K562 (cell line): Measurements from ENCODE around the gene PDE8A. TPM values are rescaled to one million over a fixed set of nuclear protein-coding genes. Genes with fewer than 3 reads are reported as not detected.

Source experiments
- ATAC-seq: fragments of 200-7000 bp; cut with Tn5 transposase; 3 replicates; pipeline ENCODE4 v1.9.1; 2020; ENCODE audit warnings: moderate library complexity
- BruUV-seq: library from RNA; stranded (reverse); fragments of 400-500 nt; replicated peaks from 2 replicates; lab custom pipeline; 2021; lab: Mats Ljungman, UMichigan
- CTCF ChIA-PET: fragments of 300-600 bp; formaldehyde crosslinking; extraction: SDS; loops from one replicate; lab custom pipeline; 2021; ENCODE audit warnings: low intra/inter-chr PET ratio; lab: Yijun Ruan, JAX
- POLR2A ChIA-PET: fragments of 300-600, 350-650 bp; sonication (Branson Sonifier 250); formaldehyde crosslinking; extraction: SDS; loops from one replicate; lab custom pipeline; 2021; ENCODE audit warnings: antibody characterized with exemption, inconsistent platforms; lab: Yijun Ruan, JAX
- DNase-seq, 4 experiments: peaks; one replicate each; pipeline versions ENCODE4 v3.0.0 to v3.0.0-alpha.2; 2011 to 2018; ENCODE audit warnings: low spot score in 3 of 4, mixed read lengths in 3 of 4; ENCODE audit errors: extremely low read depth in 1 of 4
- FAIRE-seq: peaks from 2 replicates; lab custom pipeline; 2011; peaks lifted over from hg19 to GRCh38; lab: Jason Lieb, UNC
- H2AFZ ChIP-seq: 2 replicates; pipeline ENCODE4 v1.6.0; 2011; ENCODE audit warnings: low read depth, low read length, control low read depth, inconsistent platforms
- H3K27ac ChIP-seq: fragments of 200-600 bp; 3 replicates; pipeline ENCODE4 v1.8.0; 2011; ENCODE audit warnings: low read depth, mild to moderate bottlenecking, control low read depth, inconsistent platforms, low read length, moderate library complexity, mixed read lengths; ENCODE audit errors: extremely low read depth
- H3K27me3 ChIP-seq, 2 experiments: fragments of 300-600 bp in 1 of 2; 2 replicates in 1 of 2; 3 replicates in 1 of 2; pipeline versions ENCODE4 v1.6.0 to v1.8.0; 2011; ENCODE audit warnings: inconsistent platforms in 2 of 2, low read length in 2 of 2, mild to moderate bottlenecking in 1 of 2, mixed read lengths in 1 of 2, moderate library complexity in 1 of 2; ENCODE audit not compliant: control insufficient read depth in 2 of 2, insufficient read depth in 2 of 2
- H3K36me3 ChIP-seq: fragments of 300-600 bp; 3 replicates; pipeline ENCODE4 v1.8.0; 2011; ENCODE audit warnings: mild to moderate bottlenecking, low read length, inconsistent platforms; ENCODE audit not compliant: control insufficient read depth, insufficient read depth
- H3K4me1 ChIP-seq, 2 experiments: fragments of 200-600 bp in 1 of 2; replicated peaks in 1 of 2; 2 replicates in 1 of 2; 3 replicates in 1 of 2; pipeline versions ENCODE4 v1.5.1 to v1.8.0; 2011; ENCODE audit warnings: inconsistent platforms in 2 of 2, low read length in 2 of 2, mild to moderate bottlenecking in 1 of 2, mixed read lengths in 1 of 2, moderate library complexity in 1 of 2; ENCODE audit not compliant: control insufficient read depth in 2 of 2, insufficient read depth in 2 of 2
- H3K4me2 ChIP-seq: 2 replicates; pipeline ENCODE4 v1.6.1; 2011; ENCODE audit warnings: low read length, control low read depth, inconsistent platforms, mixed read lengths; ENCODE audit not compliant: insufficient read depth
- H3K4me3 ChIP-seq: fragments of 200-600 bp; sonication (generic), shearing (Covaris generic); 2 replicates; pipeline ENCODE4 v1.5.1; 2016; ENCODE audit warnings: control low read depth, inconsistent platforms
- H3K79me2 ChIP-seq: fragments of 200-600 bp; 3 replicates; pipeline ENCODE4 v1.8.0; 2011; ENCODE audit warnings: low read length, inconsistent platforms; ENCODE audit not compliant: control insufficient read depth, insufficient read depth
- H3K9ac ChIP-seq, 2 experiments: 2 replicates each; pipeline versions ENCODE4 v1.6.0 to v1.6.1; 2011; ENCODE audit warnings: low read depth in 2 of 2, low read length in 2 of 2, control low read depth in 1 of 2, inconsistent platforms in 1 of 2, mild to moderate bottlenecking in 1 of 2, mixed read lengths in 1 of 2; ENCODE audit not compliant: insufficient read depth in 1 of 2
- H3K9me1 ChIP-seq: one replicate; pipeline ENCODE4 v1.6.0; 2011; ENCODE audit warnings: inconsistent platforms, mild to moderate bottlenecking, low read length, moderate library complexity; ENCODE audit not compliant: control insufficient read depth, insufficient read depth
- H3K9me3 ChIP-seq: replicated peaks from 2 replicates; pipeline ENCODE4 v1.5.1; 2011; ENCODE audit warnings: low read depth, low read length, inconsistent platforms; ENCODE audit not compliant: control insufficient read depth, insufficient read depth
- H4K20me1 ChIP-seq: replicated peaks from 2 replicates; pipeline ENCODE4 v1.6.1; 2011; ENCODE audit warnings: low read length, inconsistent platforms, mixed read lengths; ENCODE audit not compliant: control insufficient read depth, insufficient read depth
- GTF2E2 ChIP-seq: fragments of 200-800 bp; sonication (Bioruptor generic); IDR thresholded peaks from 2 replicates; pipeline ENCODE4 v1.6.1; 2016; ENCODE audit warnings: missing genetic modification characterization, missing compliant biosample characterization
- IFI16 ChIP-seq: fragments of 250-450 bp; sonication (Bioruptor Pico); IDR thresholded peaks from 2 replicates; pipeline ENCODE4 v2.1.2; 2022; ENCODE audit warnings: mild to moderate bottlenecking, inconsistent platforms
- NBN ChIP-seq: fragments of 450-650 bp; IDR thresholded peaks from 2 replicates; pipeline ENCODE4 v1.6.1; 2016; ENCODE audit warnings: low read depth, mild to moderate bottlenecking
- PREB ChIP-seq: sonication (generic); formaldehyde crosslinking; IDR thresholded peaks from 2 replicates; pipeline ENCODE4 v1.8.1; 2023; ENCODE audit warnings: mild to moderate bottlenecking, missing genetic modification reagents
- SPI1 ChIP-seq: IDR thresholded peaks from 2 replicates; pipeline ENCODE4 v1.6.1; 2011; ENCODE audit warnings: low read depth, low read length, control low read depth, borderline replicate concordance
- TRIM28 ChIP-seq: fragments of 450-650 bp; IDR thresholded peaks from 2 replicates; pipeline ENCODE4 v1.6.1; 2017
- UBTF ChIP-seq, 2 experiments: IDR thresholded peaks; 2 replicates each; pipeline ENCODE4 v1.6.1; 2012; ENCODE audit warnings: improper control_type of control experiment in 2 of 2, low read depth in 2 of 2, low read length in 2 of 2, borderline replicate concordance in 1 of 2
- ZBTB7A ChIP-seq: IDR thresholded peaks from 2 replicates; pipeline ENCODE4 v1.6.1; 2011; ENCODE audit warnings: low read depth, mild to moderate bottlenecking, low read length, moderate library complexity, borderline replicate concordance; ENCODE audit not compliant: control insufficient read depth
- ZEB2 ChIP-seq: fragments of 450-650 bp; IDR thresholded peaks from 2 replicates; pipeline ENCODE4 v1.6.1; 2016
- WGBS: fragments of 100-300 bp; shearing (Covaris generic); methylation state at CpG from one replicate; pipeline ENCODE4 v1.1.6; 2016; ENCODE audit warnings: low coverage, mixed read lengths; ENCODE audit not compliant: insufficient coverage; ENCODE audit errors: missing lambda C conversion rate; 5-methylcytosine and 5-hydroxymethylcytosine counted together
- in situ Hi-C: fragments of 300-500 bp; cut with MboI; formaldehyde crosslinking; loops from 4 replicates; pipeline ENCODE4 v1.15.0; 2018; ENCODE audit warnings: inconsistent platforms, mixed read lengths
- intact Hi-C: fragments of 100-400 bp; cut with micrococcal nuclease; formaldehyde crosslinking; loops from 2 replicates; pipeline ENCODE4 v1.14.2; 2022
- polyA plus RNA-seq, 8 experiments: library from polyadenylated mRNA; depleted of rRNA in 4 of 8; stranded (reverse) in 5 of 8; unstranded in 3 of 8; fragments of >200 nt; fragmentation: Nextera tagmentation in 2 of 8; fragmentation: Illumina TruSeq in 1 of 8; extraction: Ambion mirVana in 2 of 8; extraction: Trizol in 1 of 8; gene quantifications; 2 replicates each; pipeline versions ENCODE4 v1.2.1 to v1.2.3, GENCODE V29; 2011 to 2014; ENCODE audit warnings: inconsistent platforms in 1 of 8, missing spikeins in 1 of 8
- total RNA-seq, 7 experiments: library from RNA; depleted of rRNA in 6 of 7; stranded (reverse); fragments of >200 nt in 6 of 7; fragmentation: Illumina TruSeq in 2 of 7; extraction: Trizol in 2 of 7; gene quantifications; 2 replicates each; pipeline versions ENCODE4 v1.2.1 to v1.2.3, GENCODE V29; 2011 to 2021; ENCODE audit warnings: low replicate concordance in 1 of 7

PDE8A gene
- total and polyA plus RNA-seq, 9 of the 15 experiments (the other 6 are each of a cell fraction or from before 2014, with no cell fraction given), result 5.9 to 40.3 (median 19.8) TPM

- peak overlapping the region; percentile 71 for H3K4me2 ChIP-seq
- peak; percentile 85 for TF ChIP-seq SPI1
- TF ChIP-seq PREB (CRISPR knock-in tag), result no peak
- no peak for TF ChIP-seq IFI16 (CRISPR knock-in tag)
- no peak for TF ChIP-seq ZEB2
- TF ChIP-seq NBN, result peak; percentile 27; the same call in 1 of the 2 replicates
- TF ChIP-seq ZBTB7A, result peak; percentile 44; the same call in 1 of the 2 replicates
- no peak for TF ChIP-seq UBTF (IDR thresholded peaks at IDR 0.05; ENCODE audit: borderline replicate concordance in 1 of 2, low read depth in 2 of 2, low read length in 2 of 2)
- TF ChIP-seq GTF2E2 (tag), result no peak
- no peak for TF ChIP-seq TRIM28
Observed at GRCh38 chr15:84960391-84961113, 21.1 kb upstream of the PDE8A start.

More at GRCh38 chr15:84960391-84961113, 21.1 kb upstream of the PDE8A start:
- no peak overlapping the region for H3K4me3 ChIP-seq
- CTCF ChIA-PET, result no interaction called here
- H3K36me3 ChIP-seq, result no peaks in the 10 kb centered on the region
- no peaks in the 10 kb centered on the region for H4K20me1 ChIP-seq
- ATAC-seq (peak; percentile 74), DNase-seq (peak in 1 of 4 experiments; percentile 64), FAIRE-seq (no peak)
- no peaks in the 10 kb centered on the region for H3K9me1 ChIP-seq
- no TSS peak for BruUV-seq
- H3K9ac ChIP-seq, result peak overlapping the region; percentile 2 to 49; a peak in 2 of 4 replicates
- 0 out of 2 replicates have a peak, but pooled peaks cover 5% of the 10 kb centered on the region for H3K9me3 ChIP-seq
- intact Hi-C loops (no loop called here), in situ Hi-C loops (no loop called here)
- H3K27me3 ChIP-seq, result no peaks in the 10 kb centered on the region
- no peaks in the 10 kb centered on the region for H3K79me2 ChIP-seq
- 7% methylated on average over 13 of the region's 13 CpGs for WGBS
- peak overlapping the region; percentile 41 for H2AFZ ChIP-seq
- peak overlapping the region; percentile 60 for H3K27ac ChIP-seq
- POLR2A ChIA-PET, result interaction anchor here (0.7 to 1.0 kb wide), 5 partner anchors 10 to 87 kb away, joined by 3 to 5 read pairs (median 4); no protein-coding TSS in a partner anchor
- peaks cover 24 to 25% of the 10 kb centered on the region in 2 experiments for H3K4me1 ChIP-seq
